DND-41 (cell line): Measurements from ENCODE around the gene NEK9.

Experiments used
- ATAC-seq: fragments of 200-7000 bp; cut with Tn5 transposase; 3 replicates; pipeline ENCODE4 v1.9.1; 2021; ENCODE audit warnings: low read depth; ENCODE audit not compliant: insufficient read depth
- DNase-seq: peaks from one replicate; pipeline ENCODE4 v3.0.0-alpha.2; 2020
- H2AFZ ChIP-seq: 2 replicates; pipeline ENCODE4 v1.6.0; 2012; ENCODE audit warnings: low read depth, low read length
- H3K27ac ChIP-seq: 2 replicates; pipeline ENCODE4 v1.5.1; 2012; ENCODE audit warnings: low read length, inconsistent platforms
- H3K27me3 ChIP-seq: fragments of 200-600 bp; sonication (generic); 2 replicates; pipeline ENCODE4 v1.6.0; 2012; ENCODE audit warnings: low read length, mild to moderate bottlenecking, inconsistent platforms; ENCODE audit not compliant: insufficient read depth, poor library complexity
- H3K36me3 ChIP-seq: 2 replicates; pipeline ENCODE4 v1.5.1; 2012; ENCODE audit warnings: low read length, inconsistent platforms; ENCODE audit not compliant: insufficient read depth
- H3K4me1 ChIP-seq: 2 replicates; pipeline ENCODE4 v1.5.1; 2012; ENCODE audit warnings: mild to moderate bottlenecking, low read length; ENCODE audit not compliant: insufficient read depth
- H3K4me2 ChIP-seq: 2 replicates; pipeline ENCODE4 v1.6.0; 2012; ENCODE audit warnings: mild to moderate bottlenecking, moderate library complexity, low read length, inconsistent platforms; ENCODE audit not compliant: insufficient read depth
- H3K4me3 ChIP-seq, 2 experiments: fragments of 200-600 bp in 1 of 2; shearing (Covaris generic) in 1 of 2; 2 replicates each; pipeline ENCODE4 v1.5.1; 2012 to 2016; ENCODE audit warnings: inconsistent platforms in 2 of 2, low read length in 2 of 2, mild to moderate bottlenecking in 2 of 2, low read depth in 1 of 2, moderate library complexity in 1 of 2
- H3K79me2 ChIP-seq: 2 replicates; pipeline ENCODE4 v1.6.0; 2012; ENCODE audit warnings: low read length, inconsistent platforms; ENCODE audit not compliant: insufficient read depth
- H3K9ac ChIP-seq: 2 replicates; pipeline ENCODE4 v1.6.0; 2012; ENCODE audit warnings: low read depth, mild to moderate bottlenecking, inconsistent platforms, low read length, moderate library complexity
- H3K9me3 ChIP-seq: 2 replicates; pipeline ENCODE4 v1.5.1; 2012; ENCODE audit warnings: low read length, moderate library complexity, mild to moderate bottlenecking, inconsistent platforms; ENCODE audit not compliant: insufficient read depth, severe bottlenecking
- H4K20me1 ChIP-seq: 2 replicates; pipeline ENCODE4 v1.6.0; 2012; ENCODE audit warnings: low read length; ENCODE audit not compliant: insufficient read depth
- CTCF ChIP-seq: IDR thresholded peaks from 2 replicates; pipeline ENCODE4 v1.5.1; 2012; ENCODE audit warnings: borderline replicate concordance, low read length, moderate library complexity, mild to moderate bottlenecking; ENCODE audit not compliant: poor library complexity, severe bottlenecking; ENCODE audit errors: extremely low read depth
- EZH2 ChIP-seq: IDR thresholded peaks from 3 replicates; pipeline ENCODE4 v1.6.1; 2012; ENCODE audit warnings: borderline replicate concordance, low read depth, mild to moderate bottlenecking, moderate library complexity, low read length, inconsistent platforms; ENCODE audit not compliant: severe bottlenecking

Gene NEK9

GRCh38 chr14:75090353-75090752 is 36.5 kb downstream of the NEK9 start:
- Histone ChIP-seq H3K9me3 (no peaks in the 10 kb centered on the region), H3K4me2 (no peak overlapping the region), H3K27me3 (no peaks in the 10 kb centered on the region), H3K27ac (no peak overlapping the region), H3K36me3 (peaks cover 73% of the 10 kb centered on the region), H3K9ac (no peak overlapping the region), H3K4me3 (no peak overlapping the region), H3K79me2 (no peaks in the 10 kb centered on the region), H2AFZ (no peak overlapping the region), H4K20me1 (no peaks in the 10 kb centered on the region), H3K4me1 (no peaks in the 10 kb centered on the region)
- TF ChIP-seq CTCF (no peak), EZH2 (no peak)
- no peak for ATAC-seq
- no peak for DNase-seq

- TF ChIP-seq CTCF (peak; percentile 80), EZH2 (no peak)
- no peak overlapping the region for H2AFZ ChIP-seq
- DNase-seq: peak; percentile 45
- peak; percentile 79 for ATAC-seq
- no peaks in the 10 kb centered on the region for H3K79me2 ChIP-seq
- H3K36me3 ChIP-seq: peaks cover 74% of the 10 kb centered on the region
- no peaks in the 10 kb centered on the region for H4K20me1 ChIP-seq
- no peak overlapping the region for H3K27ac ChIP-seq
- no peak overlapping the region for H3K4me3 ChIP-seq
- no peaks in the 10 kb centered on the region for H3K9me3 ChIP-seq
- no peak overlapping the region for H3K4me2 ChIP-seq
- H3K9ac ChIP-seq: no peak overlapping the region
- no peaks in the 10 kb centered on the region for H3K4me1 ChIP-seq
- no peaks in the 10 kb centered on the region for H3K27me3 ChIP-seq
These were observed 38.1 kb downstream of the NEK9 start for GRCh38 chr14:75088566-75089373.

- no peak overlapping the region for H3K27ac ChIP-seq
- H4K20me1 ChIP-seq: no peaks in the 10 kb centered on the region
- no peaks in the 10 kb centered on the region for H3K27me3 ChIP-seq
- no peak overlapping the region for H3K4me3 ChIP-seq
- H2AFZ ChIP-seq: no peak overlapping the region
- ATAC-seq: no peak
- no peak overlapping the region for H3K4me2 ChIP-seq
- H3K4me1 ChIP-seq: no peaks in the 10 kb centered on the region
- H3K9ac ChIP-seq: no peak overlapping the region
- peaks cover 76% of the 10 kb centered on the region for H3K36me3 ChIP-seq
- no peaks in the 10 kb centered on the region for H3K79me2 ChIP-seq
- H3K9me3 ChIP-seq: no peaks in the 10 kb centered on the region
- no peak for DNase-seq
- TF ChIP-seq EZH2 (no peak), CTCF (no peak)
These were observed 38.7 kb downstream of the NEK9 start for GRCh38 chr14:75088153-75088552.
